ENCODE data around the gene SNCAIP. TPM values are rescaled to one million over a fixed set of nuclear protein-coding genes. Genes with fewer than 3 reads are reported as not detected.

Gene SNCAIP
- total RNA-seq, 1 experiment from 2014 or later = not detected

DNA sequence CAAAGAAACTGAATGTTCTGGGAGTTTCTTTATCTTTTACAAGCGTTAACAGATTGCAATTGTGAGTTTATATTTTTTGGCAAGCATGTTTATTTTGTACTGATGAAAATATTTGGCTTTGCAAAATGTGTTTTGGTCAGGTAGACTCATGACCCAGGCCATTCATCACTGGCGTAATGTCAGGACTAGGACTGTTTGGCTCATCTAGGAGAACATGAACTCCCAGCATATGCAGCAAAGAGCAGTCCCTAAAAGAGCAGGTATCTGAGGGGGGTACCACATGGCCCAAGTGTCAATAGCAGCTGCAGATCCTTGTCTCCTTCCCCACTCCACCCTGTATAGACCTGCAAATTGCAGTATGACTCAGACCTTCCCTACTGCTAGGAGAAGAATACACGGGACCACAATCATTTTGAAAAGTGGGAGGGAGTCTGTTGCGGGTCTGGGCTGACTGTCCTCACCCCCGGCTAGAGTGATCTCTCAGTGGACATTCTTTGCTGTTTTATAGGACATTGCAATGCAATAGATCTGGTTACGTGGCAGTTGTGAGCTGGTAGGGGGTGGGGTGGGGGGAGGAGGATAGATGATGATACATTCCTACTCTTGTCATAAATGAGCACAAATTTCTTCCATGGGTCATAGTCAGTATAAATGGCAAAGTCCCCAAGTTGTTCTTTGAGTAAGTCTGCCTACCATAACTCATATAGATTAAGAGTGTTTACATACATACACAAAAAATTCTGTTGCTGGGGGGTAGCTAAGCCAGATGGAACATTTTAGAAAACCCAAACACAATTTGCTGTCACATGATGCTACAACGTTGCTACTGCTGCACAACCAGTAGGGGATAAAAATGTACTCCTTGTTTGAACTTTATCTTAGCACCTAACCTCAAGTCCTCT lies 20.8 kb upstream of the SNCAIP start:
- Histone ChIP-seq H3K36me3 (ENCODE audit: insufficient read depth, low read length) (no peaks in the 10 kb centered on the region), H3K27me3 (ENCODE audit: low read length) (no peaks in the 10 kb centered on the region), H3K4me2 (ENCODE audit: low read depth, low read length, poor library complexity, severe bottlenecking) (no peak overlapping the region), H4K20me1 (ENCODE audit: insufficient read depth, low read depth, low read length) (no peaks in the 10 kb centered on the region), H3K9me2 (replicated peaks; ENCODE audit: insufficient read depth, low read length) (no peaks in the 10 kb centered on the region), H3K4me3 (ENCODE audit: low read length) (no peak overlapping the region), H3K9ac (ENCODE audit: low read length) (no peak overlapping the region), H3K9me3 (ENCODE audit: low read length) (no peaks in the 10 kb centered on the region), H2AFZ (ENCODE audit: low read length) (no peak overlapping the region), H3K4me1 (ENCODE audit: low read length) (no peaks in the 10 kb centered on the region), H3K79me2 (ENCODE audit: low read length) (no peaks in the 10 kb centered on the region), H3K27ac (ENCODE audit: low read length) (no peak overlapping the region)
- DNase-seq = no peak

DNA sequence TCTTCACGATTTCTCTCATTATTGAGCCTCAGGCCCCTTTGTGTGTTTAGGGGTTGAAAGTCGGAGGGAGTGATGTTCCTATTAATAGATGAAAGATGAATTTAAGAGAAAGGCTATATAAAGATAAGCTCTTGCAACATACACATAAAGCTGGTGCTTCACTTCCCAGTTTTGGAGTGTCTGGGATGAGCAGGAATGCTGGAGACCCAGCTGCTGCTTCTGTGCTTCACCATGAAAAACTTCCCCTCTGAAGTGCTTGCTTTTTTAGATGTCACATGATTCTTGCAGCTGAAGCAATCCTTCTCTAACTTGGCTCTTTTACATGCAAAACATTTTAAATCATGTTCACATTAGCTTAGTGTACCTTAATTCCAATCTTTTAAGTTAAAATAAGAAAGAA lies 19.7 kb upstream of the SNCAIP start:
- Histone ChIP-seq H2AFZ (ENCODE audit: low read length) (no peak overlapping the region), H3K27me3 (ENCODE audit: low read length) (no peaks in the 10 kb centered on the region), H3K79me2 (ENCODE audit: low read length) (no peaks in the 10 kb centered on the region), H3K9me3 (ENCODE audit: low read length) (no peaks in the 10 kb centered on the region), H3K9ac (ENCODE audit: low read length) (no peak overlapping the region), H3K36me3 (ENCODE audit: insufficient read depth, low read length) (no peaks in the 10 kb centered on the region), H3K4me3 (ENCODE audit: low read length) (no peak overlapping the region), H3K4me1 (ENCODE audit: low read length) (no peaks in the 10 kb centered on the region), H4K20me1 (ENCODE audit: insufficient read depth, low read depth, low read length) (no peaks in the 10 kb centered on the region), H3K4me2 (ENCODE audit: low read depth, low read length, poor library complexity, severe bottlenecking) (no peak overlapping the region), H3K27ac (ENCODE audit: low read length) (no peak overlapping the region), H3K9me2 (replicated peaks; ENCODE audit: insufficient read depth, low read length) (no peaks in the 10 kb centered on the region)
- DNase-seq = no peak

DNA sequence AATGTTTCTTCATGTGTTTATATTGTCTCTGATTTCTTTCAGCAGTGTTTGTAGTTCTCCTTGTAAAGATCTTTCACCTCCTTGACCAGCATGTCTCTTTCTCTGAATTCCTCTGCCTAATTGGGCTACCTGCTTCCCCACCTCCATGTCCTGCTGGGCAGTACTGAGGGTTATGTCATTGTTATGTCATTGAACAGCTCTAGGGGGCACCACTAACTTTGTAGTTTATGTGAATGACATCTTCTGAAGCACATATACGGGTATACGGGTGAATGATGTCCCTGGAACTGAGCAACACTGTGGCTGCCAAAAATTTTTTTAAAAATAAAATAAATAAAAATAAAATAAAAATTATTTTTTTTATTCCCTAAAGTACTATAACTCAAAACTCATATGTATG lies 16.9 kb upstream of the SNCAIP start:
- no peak overlapping the region for H3K4me2 ChIP-seq (ENCODE audit: low read depth, low read length, poor library complexity, severe bottlenecking)
- no peaks in the 10 kb centered on the region for H3K4me1 ChIP-seq (ENCODE audit: low read length)
- no peak overlapping the region for H3K4me3 ChIP-seq (ENCODE audit: low read length)
- no peaks in the 10 kb centered on the region for H4K20me1 ChIP-seq (ENCODE audit: insufficient read depth, low read depth, low read length)
- peak; percentile 64 for DNase-seq
- H3K9ac ChIP-seq (ENCODE audit: low read length) = no peak overlapping the region
- H3K79me2 ChIP-seq (ENCODE audit: low read length) = no peaks in the 10 kb centered on the region
- no peaks in the 10 kb centered on the region for H3K9me3 ChIP-seq (ENCODE audit: low read length)
- no peak overlapping the region for H2AFZ ChIP-seq (ENCODE audit: low read length)
- no peaks in the 10 kb centered on the region for H3K36me3 ChIP-seq (ENCODE audit: insufficient read depth, low read length)
- no peaks in the 10 kb centered on the region for H3K27me3 ChIP-seq (ENCODE audit: low read length)
- no peak overlapping the region for H3K27ac ChIP-seq (ENCODE audit: low read length)
- H3K9me2 ChIP-seq (replicated peaks; ENCODE audit: insufficient read depth, low read length) = no peaks in the 10 kb centered on the region

DNA sequence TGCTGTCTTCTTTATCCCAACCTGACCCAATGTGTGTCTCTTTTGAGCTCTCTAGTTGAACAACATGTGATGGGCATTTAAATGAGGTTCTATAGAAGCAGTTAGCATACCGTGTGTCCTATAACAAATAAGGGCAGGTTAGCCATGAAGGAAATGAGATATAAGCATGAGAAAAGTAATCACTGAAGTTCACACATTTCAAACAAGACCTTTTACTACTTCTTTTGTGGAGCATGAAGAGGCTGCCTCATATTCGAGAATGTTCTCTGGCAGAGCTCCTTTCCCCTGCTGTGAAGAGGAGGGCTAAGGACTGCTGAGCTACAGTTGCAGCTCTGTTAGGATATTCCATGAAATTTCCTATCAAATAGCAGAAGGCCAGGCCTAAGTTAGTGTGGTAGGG lies 15.2 kb upstream of the SNCAIP start:
- H3K79me2 ChIP-seq (ENCODE audit: low read length) = no peaks in the 10 kb centered on the region
- no peak overlapping the region for H3K4me2 ChIP-seq (ENCODE audit: low read depth, low read length, poor library complexity, severe bottlenecking)
- no peaks in the 10 kb centered on the region for H3K36me3 ChIP-seq (ENCODE audit: insufficient read depth, low read length)
- no peak overlapping the region for H2AFZ ChIP-seq (ENCODE audit: low read length)
- no peaks in the 10 kb centered on the region for H3K9me3 ChIP-seq (ENCODE audit: low read length)
- no peak overlapping the region for H3K4me3 ChIP-seq (ENCODE audit: low read length)
- H3K9ac ChIP-seq (ENCODE audit: low read length) = no peak overlapping the region
- H3K27ac ChIP-seq (ENCODE audit: low read length) = no peak overlapping the region
- H3K27me3 ChIP-seq (ENCODE audit: low read length) = no peaks in the 10 kb centered on the region
- no peaks in the 10 kb centered on the region for H3K9me2 ChIP-seq (replicated peaks; ENCODE audit: insufficient read depth, low read length)
- H3K4me1 ChIP-seq (ENCODE audit: low read length) = no peaks in the 10 kb centered on the region
- DNase-seq = no peak
- H4K20me1 ChIP-seq (ENCODE audit: insufficient read depth, low read depth, low read length) = no peaks in the 10 kb centered on the region

DNA sequence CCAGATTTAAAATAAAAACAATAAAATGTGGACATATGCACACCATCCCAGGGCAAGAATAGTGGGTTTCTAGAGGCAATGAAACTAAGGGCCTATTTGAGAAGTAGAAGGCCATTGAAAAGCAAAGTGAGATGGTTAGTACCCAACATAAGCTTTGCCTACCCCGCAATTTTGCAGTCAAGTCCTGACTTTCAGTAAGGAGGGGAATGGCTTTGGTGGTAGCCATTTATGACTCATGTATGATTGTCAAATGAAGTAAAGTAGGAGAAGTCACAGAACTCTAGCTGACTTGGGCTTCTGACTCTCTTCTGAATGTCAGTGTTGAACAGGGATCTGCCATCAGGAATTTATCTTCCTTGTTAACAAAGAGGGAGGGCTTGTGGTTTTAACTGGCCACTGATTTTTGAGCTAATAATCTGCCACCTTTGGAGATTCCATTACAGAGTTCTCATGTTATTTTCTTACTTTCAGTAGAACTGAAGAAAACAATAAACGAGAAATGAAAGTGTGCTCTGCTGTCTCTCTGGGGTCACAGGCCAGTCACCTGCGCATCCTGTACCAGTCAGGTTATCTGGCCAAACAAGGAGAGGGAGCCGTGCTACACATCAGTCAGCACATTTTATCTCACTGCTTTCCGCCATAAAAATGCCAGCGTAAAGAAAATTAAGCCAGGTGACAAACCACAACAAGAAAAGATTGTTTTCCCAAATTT lies 14.3 kb upstream of the SNCAIP start:
- Histone ChIP-seq H3K36me3 (ENCODE audit: insufficient read depth, low read length) (no peaks in the 10 kb centered on the region), H3K4me1 (ENCODE audit: low read length) (no peaks in the 10 kb centered on the region), H3K27me3 (ENCODE audit: low read length) (no peaks in the 10 kb centered on the region), H3K9me2 (replicated peaks; ENCODE audit: insufficient read depth, low read length) (no peaks in the 10 kb centered on the region), H3K9me3 (ENCODE audit: low read length) (no peaks in the 10 kb centered on the region), H3K79me2 (ENCODE audit: low read length) (no peaks in the 10 kb centered on the region), H3K4me3 (ENCODE audit: low read length) (no peak overlapping the region), H2AFZ (ENCODE audit: low read length) (no peak overlapping the region), H3K9ac (ENCODE audit: low read length) (no peak overlapping the region), H4K20me1 (ENCODE audit: insufficient read depth, low read depth, low read length) (no peaks in the 10 kb centered on the region), H3K4me2 (ENCODE audit: low read depth, low read length, poor library complexity, severe bottlenecking) (no peak overlapping the region), H3K27ac (ENCODE audit: low read length) (no peak overlapping the region)
- DNase-seq = no peak

DNA sequence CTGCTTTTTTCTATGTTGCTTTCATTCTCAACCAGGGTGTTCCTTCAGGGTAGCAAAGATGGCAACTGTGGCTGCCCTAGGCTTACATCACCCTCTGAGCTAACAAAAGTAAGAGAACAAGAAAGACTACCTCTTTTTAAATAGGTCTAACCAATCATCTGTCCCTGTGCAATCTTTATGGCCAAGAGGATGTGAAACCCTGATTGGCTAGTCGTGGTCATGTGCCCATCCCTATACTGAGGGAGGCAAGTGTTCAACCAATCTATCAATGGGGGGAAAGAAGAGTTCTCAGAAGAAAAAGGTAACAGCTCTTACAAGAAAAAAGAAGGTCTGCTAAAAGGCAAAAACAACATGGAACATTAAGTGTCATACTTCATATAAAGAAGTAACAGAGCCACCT lies 11.7 kb upstream of the SNCAIP start:
- DNase-seq = no peak
- H3K27me3 ChIP-seq (ENCODE audit: low read length) = no peaks in the 10 kb centered on the region
- no peaks in the 10 kb centered on the region for H3K9me2 ChIP-seq (replicated peaks; ENCODE audit: insufficient read depth, low read length)
- H3K9me3 ChIP-seq (ENCODE audit: low read length) = no peaks in the 10 kb centered on the region
- H3K4me2 ChIP-seq (ENCODE audit: low read depth, low read length, poor library complexity, severe bottlenecking) = no peak overlapping the region
- no peaks in the 10 kb centered on the region for H3K36me3 ChIP-seq (ENCODE audit: insufficient read depth, low read length)
- no peak overlapping the region for H3K27ac ChIP-seq (ENCODE audit: low read length)
- no peak overlapping the region for H3K9ac ChIP-seq (ENCODE audit: low read length)
- H3K79me2 ChIP-seq (ENCODE audit: low read length) = no peaks in the 10 kb centered on the region
- H3K4me1 ChIP-seq (ENCODE audit: low read length) = no peaks in the 10 kb centered on the region
- H2AFZ ChIP-seq (ENCODE audit: low read length) = no peak overlapping the region
- no peaks in the 10 kb centered on the region for H4K20me1 ChIP-seq (ENCODE audit: insufficient read depth, low read depth, low read length)
- no peak overlapping the region for H3K4me3 ChIP-seq (ENCODE audit: low read length)

DNA sequence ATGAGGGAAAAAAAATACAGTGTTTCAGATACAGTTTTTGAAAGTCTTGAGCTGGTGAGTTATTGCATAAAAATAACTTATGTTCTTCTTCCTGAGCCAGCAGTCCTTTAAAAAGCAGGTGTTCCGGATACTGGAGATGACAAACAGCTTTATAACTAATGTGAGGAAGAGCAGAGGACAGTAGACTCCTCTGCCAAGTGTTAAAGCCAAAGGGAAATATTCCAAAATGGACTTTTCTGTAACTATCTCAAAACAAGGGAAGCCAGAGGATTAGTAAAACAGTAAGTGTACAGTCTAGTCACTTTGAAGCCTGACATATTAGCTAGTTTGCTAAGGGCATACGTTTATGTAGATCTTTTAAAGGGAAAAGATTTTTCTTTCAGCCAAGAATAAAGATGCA lies 11.0 kb upstream of the SNCAIP start:
- H4K20me1 ChIP-seq (ENCODE audit: insufficient read depth, low read depth, low read length) = no peaks in the 10 kb centered on the region
- no peak overlapping the region for H3K4me2 ChIP-seq (ENCODE audit: low read depth, low read length, poor library complexity, severe bottlenecking)
- H3K4me1 ChIP-seq (ENCODE audit: low read length) = no peaks in the 10 kb centered on the region
- no peak for DNase-seq
- H3K27ac ChIP-seq (ENCODE audit: low read length) = no peak overlapping the region
- no peaks in the 10 kb centered on the region for H3K9me3 ChIP-seq (ENCODE audit: low read length)
- H3K4me3 ChIP-seq (ENCODE audit: low read length) = no peak overlapping the region
- H3K79me2 ChIP-seq (ENCODE audit: low read length) = no peaks in the 10 kb centered on the region
- H3K9me2 ChIP-seq (replicated peaks; ENCODE audit: insufficient read depth, low read length) = no peaks in the 10 kb centered on the region
- H3K36me3 ChIP-seq (ENCODE audit: insufficient read depth, low read length) = no peaks in the 10 kb centered on the region
- no peak overlapping the region for H3K9ac ChIP-seq (ENCODE audit: low read length)
- no peaks in the 10 kb centered on the region for H3K27me3 ChIP-seq (ENCODE audit: low read length)
- no peak overlapping the region for H2AFZ ChIP-seq (ENCODE audit: low read length)

DNA sequence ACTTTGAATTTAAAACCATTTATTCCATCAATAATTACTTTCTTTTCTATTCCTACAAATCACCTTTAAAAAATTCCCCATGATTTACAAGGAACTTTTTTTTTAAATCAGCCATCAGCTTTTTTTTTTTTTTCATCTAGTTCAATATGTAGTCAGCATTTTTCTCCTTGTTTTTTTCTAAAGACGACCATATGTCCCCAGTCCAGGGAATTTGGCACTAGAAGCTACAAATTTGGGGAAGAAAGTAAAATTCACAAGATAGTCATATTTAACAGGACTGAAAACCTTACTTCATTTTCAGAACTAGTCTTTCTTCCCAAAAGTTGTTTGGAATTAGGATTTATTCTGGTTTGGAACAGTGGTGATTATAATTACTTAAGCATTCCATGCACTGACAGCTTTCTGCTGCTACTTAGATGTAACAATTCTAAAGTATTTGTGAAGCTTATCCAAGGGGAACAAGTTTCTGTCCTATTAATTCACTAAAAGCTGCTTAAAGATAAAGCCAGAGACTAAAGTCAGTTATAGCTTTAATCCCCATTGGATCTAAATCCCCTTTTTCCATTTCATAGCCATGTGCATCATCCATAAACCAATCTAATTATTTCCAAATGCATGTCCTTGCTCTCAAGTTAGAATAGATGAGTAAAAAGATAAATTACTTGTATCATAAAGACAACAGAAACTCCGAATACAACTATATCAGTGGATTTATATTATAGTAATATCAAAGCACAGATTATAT lies 7.4 kb upstream of the SNCAIP start:
- Histone ChIP-seq H3K9me2 (replicated peaks; ENCODE audit: insufficient read depth, low read length) (no peaks in the 10 kb centered on the region), H3K4me2 (ENCODE audit: low read depth, low read length, poor library complexity, severe bottlenecking) (no peak overlapping the region), H3K27ac (ENCODE audit: low read length) (no peak overlapping the region), H3K79me2 (ENCODE audit: low read length) (no peaks in the 10 kb centered on the region), H3K4me3 (ENCODE audit: low read length) (no peak overlapping the region), H3K9ac (ENCODE audit: low read length) (no peak overlapping the region), H3K27me3 (ENCODE audit: low read length) (no peaks in the 10 kb centered on the region), H3K4me1 (ENCODE audit: low read length) (no peaks in the 10 kb centered on the region), H3K36me3 (ENCODE audit: insufficient read depth, low read length) (no peaks in the 10 kb centered on the region), H2AFZ (ENCODE audit: low read length) (no peak overlapping the region), H3K9me3 (ENCODE audit: low read length) (no peaks in the 10 kb centered on the region), H4K20me1 (ENCODE audit: insufficient read depth, low read depth, low read length) (no peaks in the 10 kb centered on the region)
- no peak for DNase-seq

Data from Karpas-422 (cell line).